Measurements from ENCODE around the gene IRAK2.
"Not testable (repeated sequence)": the region's sequence is repeated elsewhere in the genome, so short reads cannot be mapped to it uniquely, and the experiment has no call there.

IRAK2 gene

DNA sequence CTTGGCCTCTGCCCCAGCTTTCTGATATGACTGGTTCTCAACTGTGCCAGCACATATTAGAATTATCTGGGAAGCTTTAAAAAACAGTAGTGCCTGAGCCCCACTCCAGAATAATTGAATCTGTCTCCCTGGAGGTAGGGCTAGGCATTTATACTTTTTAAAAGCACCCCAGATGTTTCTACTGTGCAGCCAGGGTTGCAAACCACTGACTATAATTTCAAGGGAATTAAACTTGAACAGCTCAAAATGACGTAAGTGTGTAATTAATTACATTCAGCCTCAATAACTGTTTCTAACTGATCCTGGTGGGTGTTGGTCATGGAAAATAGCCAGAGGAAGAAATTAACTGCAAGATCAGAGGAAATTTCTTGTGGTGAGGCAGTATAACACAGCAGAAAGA, 4.4 kb upstream of the IRAK2 start:
- TF ChIP-seq, protein P1, sequence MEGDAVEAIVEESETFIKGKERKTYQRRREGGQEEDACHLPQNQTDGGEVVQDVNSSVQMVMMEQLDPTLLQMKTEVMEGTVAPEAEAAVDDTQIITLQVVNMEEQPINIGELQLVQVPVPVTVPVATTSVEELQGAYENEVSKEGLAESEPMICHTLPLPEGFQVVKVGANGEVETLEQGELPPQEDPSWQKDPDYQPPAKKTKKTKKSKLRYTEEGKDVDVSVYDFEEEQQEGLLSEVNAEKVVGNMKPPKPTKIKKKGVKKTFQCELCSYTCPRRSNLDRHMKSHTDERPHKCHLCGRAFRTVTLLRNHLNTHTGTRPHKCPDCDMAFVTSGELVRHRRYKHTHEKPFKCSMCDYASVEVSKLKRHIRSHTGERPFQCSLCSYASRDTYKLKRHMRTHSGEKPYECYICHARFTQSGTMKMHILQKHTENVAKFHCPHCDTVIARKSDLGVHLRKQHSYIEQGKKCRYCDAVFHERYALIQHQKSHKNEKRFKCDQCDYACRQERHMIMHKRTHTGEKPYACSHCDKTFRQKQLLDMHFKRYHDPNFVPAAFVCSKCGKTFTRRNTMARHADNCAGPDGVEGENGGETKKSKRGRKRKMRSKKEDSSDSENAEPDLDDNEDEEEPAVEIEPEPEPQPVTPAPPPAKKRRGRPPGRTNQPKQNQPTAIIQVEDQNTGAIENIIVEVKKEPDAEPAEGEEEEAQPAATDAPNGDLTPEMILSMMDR (conservative IDR thresholded peaks at IDR 0.05; ENCODE audit: low read depth, low read length), result no peak
- no peak for DNase-seq (ENCODE audit: low read depth)
- H3K4me3 ChIP-seq (ENCODE audit: low read length), result no peak overlapping the region

DNA sequence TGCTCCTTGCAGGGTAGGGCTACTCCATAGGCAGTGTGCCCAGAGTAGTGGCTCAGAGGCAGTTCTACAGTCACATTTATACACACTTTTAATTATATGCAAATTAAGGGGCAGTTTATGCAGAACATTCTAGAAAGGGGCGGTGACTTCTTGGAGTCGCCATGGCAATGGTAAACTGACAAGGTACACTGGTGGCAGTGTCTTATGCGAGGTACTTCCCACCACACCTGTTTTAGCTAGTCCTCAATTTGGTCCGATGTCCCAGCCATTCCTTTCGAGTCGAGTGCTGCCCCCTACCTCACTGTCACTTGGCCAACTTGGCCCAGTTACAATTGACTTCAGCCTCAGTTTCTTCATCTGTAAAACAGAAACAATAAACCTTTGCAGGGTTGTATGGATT, 3.8 kb upstream of the IRAK2 start:
- TF ChIP-seq, protein P1 (conservative IDR thresholded peaks at IDR 0.05; ENCODE audit: low read depth, low read length), result no peak
- no peak overlapping the region for H3K4me3 ChIP-seq (ENCODE audit: low read length)
- DNase-seq (ENCODE audit: low read depth), result no peak

DNA sequence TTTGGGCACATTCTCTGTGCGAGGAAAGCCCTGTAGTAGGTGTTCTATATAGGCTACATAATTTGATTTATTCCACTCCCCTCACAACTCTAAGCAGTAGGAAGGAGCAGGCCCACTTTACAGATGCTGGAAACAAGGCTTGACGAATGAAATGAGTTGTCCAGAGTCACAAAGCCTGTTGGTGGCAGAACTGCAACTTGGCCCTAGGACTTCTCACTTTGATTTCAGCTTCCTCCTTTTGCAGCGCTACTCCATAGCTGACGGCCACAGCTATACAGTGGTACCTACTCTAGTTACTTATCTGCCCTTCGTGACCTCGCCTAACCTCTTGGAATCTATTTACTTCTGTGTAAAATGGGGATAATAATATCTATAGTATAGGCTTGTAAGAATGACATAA, 2.5 kb upstream of the IRAK2 start:
- TF ChIP-seq, protein P1 (conservative IDR thresholded peaks at IDR 0.05; ENCODE audit: low read depth, low read length), result no peak
- H3K4me3 ChIP-seq (ENCODE audit: low read length), result no peak overlapping the region
- no peak for DNase-seq (ENCODE audit: low read depth)

DNA sequence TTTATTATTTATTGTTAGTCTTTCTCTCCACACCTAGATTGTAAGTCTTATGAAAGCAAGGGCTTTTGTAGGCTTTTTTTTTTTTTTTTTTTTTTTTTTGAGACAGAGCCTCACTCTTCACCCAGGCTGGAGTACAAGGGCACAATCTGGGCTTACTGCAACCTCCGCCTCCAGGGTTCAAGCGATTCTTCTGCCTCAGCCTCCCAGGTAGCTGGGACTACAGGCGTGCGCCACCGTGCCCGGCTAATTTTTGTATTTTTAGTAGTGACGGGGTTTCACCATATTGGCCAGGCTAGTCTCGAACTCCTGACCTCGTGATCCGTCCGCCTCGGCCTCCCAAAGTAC, 546 bp upstream of the IRAK2 start:
- peak overlapping the region; percentile 79 for H3K4me3 ChIP-seq (ENCODE audit: low read length)

DNA sequence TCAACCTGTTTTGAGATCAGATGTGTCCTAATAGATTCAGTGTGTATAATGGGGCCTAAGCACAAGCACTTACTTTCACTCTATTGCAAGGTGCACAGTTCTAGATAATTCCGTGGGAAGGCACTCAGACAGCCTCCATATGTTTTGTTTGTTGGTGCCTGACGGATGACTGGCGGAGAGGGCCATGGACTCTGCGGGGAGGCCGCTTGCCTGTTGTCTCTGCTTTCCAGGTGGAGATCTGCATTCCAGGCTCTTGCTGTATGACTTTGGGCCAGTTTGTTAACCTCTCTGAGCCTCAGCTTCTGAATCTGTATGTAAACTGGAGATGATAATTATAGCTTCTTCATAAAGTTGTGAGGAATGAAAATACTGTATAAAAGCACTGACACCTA, 1.5 kb downstream of the IRAK2 start:
- H3K4me3 ChIP-seq (ENCODE audit: low read length), result no peak overlapping the region
- DNase-seq (ENCODE audit: low read depth), result no peak
- TF ChIP-seq, protein P1 (conservative IDR thresholded peaks at IDR 0.05; ENCODE audit: low read depth, low read length), result no peak

More for the DNA sequence above, 546 bp upstream of the IRAK2 start:
- not testable (repeated sequence) for DNase-seq (ENCODE audit: low read depth)

DNA sequence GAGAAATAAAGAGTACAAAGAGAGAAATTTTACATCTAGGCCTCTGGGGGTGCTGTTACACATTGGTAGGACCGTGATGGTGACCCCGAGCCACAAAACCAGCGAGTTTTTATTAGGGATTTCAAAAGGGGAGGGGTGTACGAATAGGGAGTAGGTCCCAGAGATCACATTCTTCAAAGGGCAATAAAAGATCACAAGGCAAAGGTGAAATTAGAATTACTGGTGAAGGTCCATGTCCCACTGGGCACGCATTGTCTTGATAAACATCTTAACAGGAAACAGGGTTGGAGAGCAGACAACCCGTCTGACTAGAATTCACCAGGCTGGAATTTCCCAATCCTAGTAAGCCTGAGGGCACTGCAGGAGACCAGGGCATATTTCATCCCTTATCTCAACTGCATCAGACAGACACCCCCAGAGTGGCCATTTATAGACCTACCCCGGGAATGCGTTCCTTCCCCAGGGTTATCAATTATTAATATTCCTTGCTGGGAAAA, 4.3 kb downstream of the IRAK2 start:
- no peak overlapping the region for H3K4me3 ChIP-seq (ENCODE audit: low read length)
- TF ChIP-seq, protein P1 (conservative IDR thresholded peaks at IDR 0.05; ENCODE audit: low read depth, low read length), result no peak
- DNase-seq (ENCODE audit: low read depth), result no peak

DNA sequence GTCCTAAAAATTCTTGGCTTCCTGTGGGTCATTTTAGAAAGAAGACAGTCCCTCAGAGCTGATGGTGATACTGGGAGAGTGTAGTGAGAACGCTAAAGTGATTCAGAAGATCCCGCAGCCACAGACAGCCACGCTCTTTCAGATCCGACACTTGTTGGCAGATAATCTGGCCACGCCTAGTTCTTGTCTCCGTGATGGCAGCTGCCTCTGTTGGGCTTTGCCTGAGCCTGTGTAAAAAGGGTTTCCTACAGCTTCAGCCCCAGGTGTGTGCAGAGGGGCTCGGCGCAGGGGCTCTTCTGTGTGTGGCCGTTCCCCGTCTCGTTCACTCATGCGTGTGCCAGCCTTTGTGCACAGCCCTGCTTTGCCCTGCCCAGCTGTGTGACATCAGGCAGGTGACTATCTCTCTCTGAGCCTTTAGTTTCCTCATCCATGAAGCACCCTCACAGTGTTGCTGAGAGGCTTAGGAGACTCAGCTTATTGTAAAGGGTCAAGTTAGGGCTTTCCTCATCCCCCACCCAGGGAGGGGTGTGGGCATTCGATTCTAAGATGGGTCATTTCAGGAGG, 6.3 kb downstream of the IRAK2 start:
- DNase-seq (ENCODE audit: low read depth), result no peak
- no peak overlapping the region for H3K4me3 ChIP-seq (ENCODE audit: low read length)
- TF ChIP-seq, protein P1 (conservative IDR thresholded peaks at IDR 0.05; ENCODE audit: low read depth, low read length), result no peak
